HepG2 (cell line): ENCODE data around the gene TEX19. TPM values are rescaled to one million over a fixed set of nuclear protein-coding genes. Genes with fewer than 3 reads are reported as not detected.

Experiments
- ATAC-seq: fragments of 200-7000 bp; cut with Tn5 transposase; 3 replicates; pipeline ENCODE4 v1.9.1; 2020; ENCODE audit warnings: mild to moderate bottlenecking, moderate library complexity
- BruUV-seq: library from RNA; stranded (reverse); fragments of 400-500 nt; replicated peaks from 2 replicates; lab custom pipeline; 2021; lab: Mats Ljungman, UMichigan
- CTCF ChIA-PET: fragments of 300-600 bp; formaldehyde crosslinking; extraction: SDS; loops from one replicate; lab custom pipeline; 2021; ENCODE audit warnings: low total read pairs, inconsistent platforms, low intra/inter-chr PET ratio; lab: Yijun Ruan, JAX
- POLR2A ChIA-PET: fragments of 350-600 bp; sonication (Branson Sonifier 250); formaldehyde crosslinking; loops from one replicate; lab custom pipeline; 2020; ENCODE audit warnings: antibody characterized with exemption, inconsistent platforms; lab: Yijun Ruan, JAX
- DNase-seq: peaks from one replicate; pipeline ENCODE4 v3.0.0-alpha.2; 2015; ENCODE audit warnings: low spot score
- FAIRE-seq: peaks from 3 replicates; lab custom pipeline; 2011; peaks lifted over from hg19 to GRCh38; lab: Jason Lieb, UNC
- H2AFZ ChIP-seq: one replicate; pipeline ENCODE4 v1.6.1; 2011; ENCODE audit warnings: low read length, inconsistent platforms
- H3K27ac ChIP-seq: fragments of 300-600 bp; 3 replicates; pipeline ENCODE4 v1.8.0; 2011; ENCODE audit warnings: mixed run types, mild to moderate bottlenecking, mixed read lengths, low read length, inconsistent platforms; ENCODE audit not compliant: insufficient read depth; ENCODE audit errors: extremely low read length
- H3K27me3 ChIP-seq, 2 experiments: fragments of 200-600 bp in 1 of 2; 2 replicates in 1 of 2; 3 replicates in 1 of 2; pipeline versions ENCODE4 v1.6.0 to v1.8.0; 2011; ENCODE audit warnings: low read length in 2 of 2, mild to moderate bottlenecking in 2 of 2, moderate library complexity in 2 of 2, inconsistent platforms in 1 of 2; ENCODE audit not compliant: insufficient read depth in 2 of 2, control insufficient read depth in 1 of 2
- H3K36me3 ChIP-seq, 2 experiments: fragments of 200-600 bp in 1 of 2; replicated peaks in 1 of 2; 2 replicates in 1 of 2; 3 replicates in 1 of 2; pipeline versions ENCODE4 v1.5.1 to v1.8.0; 2011; ENCODE audit warnings: low read length in 2 of 2, inconsistent platforms in 1 of 2; ENCODE audit not compliant: insufficient read depth in 2 of 2, control insufficient read depth in 1 of 2
- H3K4me1 ChIP-seq: 2 replicates; pipeline ENCODE4 v1.5.1; 2012; ENCODE audit warnings: low read length, inconsistent platforms; ENCODE audit not compliant: insufficient read depth
- H3K4me2 ChIP-seq: 2 replicates; pipeline ENCODE4 v1.6.0; 2011; ENCODE audit warnings: low read depth, low read length, inconsistent platforms
- H3K4me3 ChIP-seq, 3 experiments: fragments of 200-600 bp in 1 of 3; sonication (generic), shearing (Covaris generic) in 1 of 3; replicated peaks in 1 of 3; 2 replicates each; pipeline ENCODE4 v1.5.1; 2011 to 2016; ENCODE audit warnings: low read length in 3 of 3, inconsistent platforms in 2 of 3, low read depth in 2 of 3, mild to moderate bottlenecking in 2 of 3, control low read depth in 1 of 3, mixed read lengths in 1 of 3; ENCODE audit not compliant: insufficient read depth in 1 of 3
- H3K79me2 ChIP-seq: one replicate; pipeline ENCODE4 v1.6.1; 2011; ENCODE audit warnings: low read length, inconsistent platforms; ENCODE audit not compliant: insufficient read depth
- H3K9ac ChIP-seq: 2 replicates; pipeline ENCODE4 v1.6.0; 2011; ENCODE audit warnings: mild to moderate bottlenecking, low read depth, low read length, inconsistent platforms; ENCODE audit not compliant: insufficient read depth
- H3K9me3 ChIP-seq: 2 replicates; pipeline ENCODE4 v1.5.1; 2012; ENCODE audit warnings: mild to moderate bottlenecking, low read length
- H4K20me1 ChIP-seq: 2 replicates; pipeline ENCODE4 v1.6.0; 2011; ENCODE audit warnings: inconsistent platforms, mild to moderate bottlenecking, low read length, moderate library complexity; ENCODE audit not compliant: insufficient read depth
- CHCHD3 ChIP-seq: sonication (generic); formaldehyde crosslinking; IDR thresholded peaks from 2 replicates; pipeline ENCODE4 v1.8.0; 2022; ENCODE audit warnings: mild to moderate bottlenecking, missing genetic modification reagents, moderate library complexity
- KLF16 ChIP-seq, 2 experiments: sonication (generic) in 1 of 2; formaldehyde crosslinking in 1 of 2; IDR thresholded peaks; 2 replicates each; pipeline versions ENCODE4 v1.6.1 to v1.8.0; 2016 to 2023; ENCODE audit warnings: missing genetic modification reagents in 2 of 2, missing compliant biosample characterization in 1 of 2
- MED1 ChIP-seq: sonication (generic); formaldehyde crosslinking; IDR thresholded peaks from 2 replicates; pipeline ENCODE4 v1.4.0; 2020; ENCODE audit warnings: missing genetic modification reagents
- MXI1 ChIP-seq: IDR thresholded peaks from 3 replicates; pipeline ENCODE4 v1.6.1; 2012; ENCODE audit warnings: low read depth, low read length, inconsistent platforms, borderline replicate concordance
- POLR2A ChIP-seq, 2 experiments: IDR thresholded peaks; 2 replicates each; pipeline ENCODE4 v1.6.1; 2011; ENCODE audit warnings: low read depth in 2 of 2, low read length in 2 of 2, mild to moderate bottlenecking in 1 of 2, moderate library complexity in 1 of 2; ENCODE audit not compliant: insufficient read depth in 1 of 2
- POLR2G ChIP-seq: fragments of 200-400 bp; formaldehyde crosslinking; IDR thresholded peaks from 2 replicates; pipeline ENCODE4 v1.6.1; 2018; ENCODE audit warnings: mild to moderate bottlenecking, low read depth, low read length, moderate library complexity
- RAD21 ChIP-seq: fragments of 450-650 bp; formaldehyde crosslinking; IDR thresholded peaks from 2 replicates; pipeline ENCODE4 v1.5.0; 2020; ENCODE audit warnings: mild to moderate bottlenecking
- RFX1 ChIP-seq: fragments of 450-650 bp; IDR thresholded peaks from 2 replicates; pipeline ENCODE4 v1.6.1; 2017
- RFX3 ChIP-seq: IDR thresholded peaks from 2 replicates; pipeline ENCODE4 v1.6.1; 2016; ENCODE audit warnings: missing biosample characterization, missing genetic modification reagents
- SAP130 ChIP-seq: IDR thresholded peaks from 2 replicates; pipeline ENCODE4 v1.6.1; 2016; ENCODE audit warnings: low read depth
- ZBTB38 ChIP-seq: sonication (generic); formaldehyde crosslinking; IDR thresholded peaks from 2 replicates; pipeline ENCODE4 v1.5.1; 2020; ENCODE audit warnings: mild to moderate bottlenecking, missing genetic modification reagents
- ZFY ChIP-seq: sonication (generic); formaldehyde crosslinking; IDR thresholded peaks from 2 replicates; pipeline ENCODE4 v1.4.0; 2020; ENCODE audit warnings: missing genetic modification reagents
- ZSCAN22 ChIP-seq: sonication (generic); formaldehyde crosslinking; IDR thresholded peaks from 2 replicates; pipeline ENCODE4 v1.4.0; 2020; ENCODE audit warnings: mild to moderate bottlenecking, missing genetic modification reagents
- ZSCAN29 ChIP-seq: sonication (generic); formaldehyde crosslinking; conservative IDR thresholded peaks from 2 replicates; pipeline ENCODE4 v1.4.0; 2020; ENCODE audit warnings: mild to moderate bottlenecking, missing genetic modification reagents
- WGBS: methylation state at CpG from one replicate; pipeline ENCODE4 v1.1.6; 2017; ENCODE audit warnings: low lambda C conversion rate; 5-methylcytosine and 5-hydroxymethylcytosine counted together
- in situ Hi-C: cut with HindIII; loops from 2 replicates; pipeline ENCODE4 v1.10.0; 2017; ENCODE audit warnings: low pct_unique_long_range_greater_than_20kb; ENCODE audit not compliant: extremely low pct_ligation_motif_present
- intact Hi-C: fragments of 100-400 bp; cut with micrococcal nuclease; formaldehyde crosslinking; loops from one replicate; pipeline ENCODE4 v1.10.0; 2022; ENCODE audit not compliant: unreplicated experiment
- polyA plus RNA-seq, 8 experiments: library from polyadenylated mRNA; depleted of rRNA in 3 of 8; stranded (reverse) in 7 of 8; unstranded in 1 of 8; fragments of >200 nt; fragmentation: Illumina TruSeq in 4 of 8; extraction: Trizol in 4 of 8; gene quantifications; 2 replicates each; pipeline versions ENCODE4 v1.2.1 to v1.2.3, GENCODE V29; 2011 to 2016; ENCODE audit warnings: low read depth in 4 of 8, missing spikeins in 1 of 8, mixed read lengths in 1 of 8; ENCODE audit not compliant: insufficient read depth in 1 of 8
- total RNA-seq, 5 experiments: library from RNA; depleted of rRNA; stranded (reverse); fragments of >200 nt; fragmentation: Illumina TruSeq; extraction: Trizol; gene quantifications; 2 replicates each; pipeline ENCODE4 v1.2.3, GENCODE V29; 2016; ENCODE audit warnings: low read depth in 1 of 5
- TF ChIP-seq, protein P1 (sequence below), 2 experiments: sonication (generic) in 1 of 2; formaldehyde crosslinking in 1 of 2; IDR thresholded peaks; 2 replicates each; pipeline versions ENCODE4 v1.4.0 to v1.6.1; 2016 to 2020; ENCODE audit warnings: borderline replicate concordance in 1 of 2, low read depth in 1 of 2, mild to moderate bottlenecking in 1 of 2, missing genetic modification reagents in 1 of 2
- TF ChIP-seq, protein P2 (sequence below): sonication (generic); formaldehyde crosslinking; IDR thresholded peaks from 2 replicates; pipeline ENCODE4 v1.5.0; 2020; ENCODE audit warnings: missing genetic modification reagents
- TF ChIP-seq, protein P3 (sequence below): IDR thresholded peaks from 2 replicates; pipeline ENCODE4 v1.6.1; 2016; ENCODE audit warnings: missing genetic modification reagents, missing compliant biosample characterization
- TF ChIP-seq, protein P4 (sequence below): sonication (generic); formaldehyde crosslinking; IDR thresholded peaks from 2 replicates; pipeline ENCODE4 v1.4.0; 2020; ENCODE audit warnings: missing genetic modification reagents; ENCODE audit errors: not compliant biosample characterization

TEX19 gene
- total and polyA plus RNA-seq, 2 of the 13 experiments (the other 11 are each of a cell fraction or from before 2014, with no cell fraction given): 1.3 to 6.0 TPM

DNA sequence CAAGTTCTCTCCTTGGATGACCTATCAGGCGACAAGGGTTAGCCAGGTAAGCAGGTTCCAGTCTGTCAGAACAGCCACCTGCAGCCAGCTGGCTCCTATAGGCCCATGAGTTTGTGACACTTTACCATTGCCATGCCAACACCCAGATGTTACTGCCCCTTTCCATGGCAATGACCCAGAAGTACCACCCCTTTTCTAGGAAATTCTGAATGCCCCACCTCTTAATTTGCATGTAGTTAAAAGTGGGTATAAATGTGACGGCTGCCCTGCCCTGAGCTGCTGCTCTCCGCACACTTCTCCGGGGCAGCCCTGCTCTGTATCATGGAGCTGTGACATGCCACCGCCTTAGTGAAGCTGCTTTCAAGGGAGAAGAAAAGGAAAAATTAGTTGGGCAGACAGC lies 15.5 kb upstream of the TEX19 start:
- no TSS peak for BruUV-seq
- H3K4me1 ChIP-seq: peaks cover 77% of the 10 kb centered on the region
- no peaks in the 10 kb centered on the region for H3K36me3 ChIP-seq
- intact Hi-C loops: no loop called here
- POLR2A ChIA-PET: interaction anchor here (0.8 to 12.3 kb wide), 10 partner anchors 11 to 176 kb away, joined by 3 to 227 read pairs (median 10); partner anchors contain the start of genes CD7 and SECTM1
- H3K27ac ChIP-seq: peak overlapping the region; percentile 48
- H2AFZ ChIP-seq: no peak overlapping the region
- in situ Hi-C loops: no loop called here
- H3K9ac ChIP-seq: peak overlapping the region; percentile 6; the same call in 1 of the 2 replicates
- CTCF ChIA-PET: no interaction called here
- H3K9me3 ChIP-seq: no peaks in the 10 kb centered on the region
- FAIRE-seq: no peak
- no peak overlapping the region for H3K4me3 ChIP-seq
- peaks cover 19% of the 10 kb centered on the region for H3K79me2 ChIP-seq
- WGBS: 96% methylated on average over 5 of the region's 5 CpGs
- peak; percentile 10; the same call in 2 of the 3 replicates for ATAC-seq
- peak overlapping the region; percentile 48 for H3K4me2 ChIP-seq
- no peaks in the 10 kb centered on the region for H3K27me3 ChIP-seq
- no peaks in the 10 kb centered on the region for H4K20me1 ChIP-seq
- DNase-seq: no peak
- TF ChIP-seq POLR2A (IDR thresholded peaks at IDR 0.05; ENCODE audit: insufficient read depth in 1 of 2, low read depth in 2 of 2, low read length in 2 of 2) (peak; percentile 12 to 54; a peak in 2 of 4 replicates), ZSCAN22 (CRISPR knock-in tag) (no peak), ZSCAN29 (CRISPR knock-in tag) (no peak), SAP130 (0 out of 2 replicates have a peak, but pooled peaks have one; percentile 6), POLR2G (peak; percentile 45), MED1 (CRISPR knock-in tag) (0 out of 2 replicates have a peak, but pooled peaks have one; percentile 18), MXI1 (peak; percentile 51; the same call in 1 of the 3 replicates), ZBTB38 (peak; percentile 80; the same call in 1 of the 2 replicates), KLF16 (CRISPR knock-in tag; IDR thresholded peaks at IDR 0.05) (peak in 1 of 2 experiments; percentile 37; a peak in 1 of 4 replicates), RFX1 (peak; percentile 66; the same call in 1 of the 2 replicates), RFX3 (CRISPR knock-in tag) (peak; percentile 54; the same call in 1 of the 2 replicates), CHCHD3 (no peak), RAD21 (CRISPR knock-in tag) (no peak), ZFY (CRISPR knock-in tag) (peak; percentile 26; the same call in 1 of the 2 replicates)
- TF ChIP-seq, protein P1, sequence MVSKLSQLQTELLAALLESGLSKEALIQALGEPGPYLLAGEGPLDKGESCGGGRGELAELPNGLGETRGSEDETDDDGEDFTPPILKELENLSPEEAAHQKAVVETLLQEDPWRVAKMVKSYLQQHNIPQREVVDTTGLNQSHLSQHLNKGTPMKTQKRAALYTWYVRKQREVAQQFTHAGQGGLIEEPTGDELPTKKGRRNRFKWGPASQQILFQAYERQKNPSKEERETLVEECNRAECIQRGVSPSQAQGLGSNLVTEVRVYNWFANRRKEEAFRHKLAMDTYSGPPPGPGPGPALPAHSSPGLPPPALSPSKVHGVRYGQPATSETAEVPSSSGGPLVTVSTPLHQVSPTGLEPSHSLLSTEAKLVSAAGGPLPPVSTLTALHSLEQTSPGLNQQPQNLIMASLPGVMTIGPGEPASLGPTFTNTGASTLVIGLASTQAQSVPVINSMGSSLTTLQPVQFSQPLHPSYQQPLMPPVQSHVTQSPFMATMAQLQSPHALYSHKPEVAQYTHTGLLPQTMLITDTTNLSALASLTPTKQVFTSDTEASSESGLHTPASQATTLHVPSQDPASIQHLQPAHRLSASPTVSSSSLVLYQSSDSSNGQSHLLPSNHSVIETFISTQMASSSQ (IDR thresholded peaks at IDR 0.05; ENCODE audit: low read depth): no peak
- TF ChIP-seq, protein P1 (CRISPR knock-in tag; IDR thresholded peaks at IDR 0.05; ENCODE audit: borderline replicate concordance): no peak
- TF ChIP-seq, protein P2, sequence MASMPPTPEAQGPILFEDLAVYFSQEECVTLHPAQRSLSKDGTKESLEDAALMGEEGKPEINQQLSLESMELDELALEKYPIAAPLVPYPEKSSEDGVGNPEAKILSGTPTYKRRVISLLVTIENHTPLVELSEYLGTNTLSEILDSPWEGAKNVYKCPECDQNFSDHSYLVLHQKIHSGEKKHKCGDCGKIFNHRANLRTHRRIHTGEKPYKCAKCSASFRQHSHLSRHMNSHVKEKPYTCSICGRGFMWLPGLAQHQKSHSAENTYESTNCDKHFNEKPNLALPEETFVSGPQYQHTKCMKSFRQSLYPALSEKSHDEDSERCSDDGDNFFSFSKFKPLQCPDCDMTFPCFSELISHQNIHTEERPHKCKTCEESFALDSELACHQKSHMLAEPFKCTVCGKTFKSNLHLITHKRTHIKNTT (CRISPR knock-in tag): no peak
- TF ChIP-seq, protein P3, sequence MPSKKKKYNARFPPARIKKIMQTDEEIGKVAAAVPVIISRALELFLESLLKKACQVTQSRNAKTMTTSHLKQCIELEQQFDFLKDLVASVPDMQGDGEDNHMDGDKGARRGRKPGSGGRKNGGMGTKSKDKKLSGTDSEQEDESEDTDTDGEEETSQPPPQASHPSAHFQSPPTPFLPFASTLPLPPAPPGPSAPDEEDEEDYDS (CRISPR knock-in tag): peak; percentile 70
- TF ChIP-seq, protein P4, sequence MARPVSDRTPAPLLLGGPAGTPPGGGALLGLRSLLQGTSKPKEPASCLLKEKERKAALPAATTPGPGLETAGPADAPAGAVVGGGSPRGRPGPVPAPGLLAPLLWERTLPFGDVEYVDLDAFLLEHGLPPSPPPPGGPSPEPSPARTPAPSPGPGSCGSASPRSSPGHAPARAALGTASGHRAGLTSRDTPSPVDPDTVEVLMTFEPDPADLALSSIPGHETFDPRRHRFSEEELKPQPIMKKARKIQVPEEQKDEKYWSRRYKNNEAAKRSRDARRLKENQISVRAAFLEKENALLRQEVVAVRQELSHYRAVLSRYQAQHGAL (CRISPR knock-in tag): no peak
